ENCODE measurements around the gene LDAF1.

LDAF1 gene

DNA sequence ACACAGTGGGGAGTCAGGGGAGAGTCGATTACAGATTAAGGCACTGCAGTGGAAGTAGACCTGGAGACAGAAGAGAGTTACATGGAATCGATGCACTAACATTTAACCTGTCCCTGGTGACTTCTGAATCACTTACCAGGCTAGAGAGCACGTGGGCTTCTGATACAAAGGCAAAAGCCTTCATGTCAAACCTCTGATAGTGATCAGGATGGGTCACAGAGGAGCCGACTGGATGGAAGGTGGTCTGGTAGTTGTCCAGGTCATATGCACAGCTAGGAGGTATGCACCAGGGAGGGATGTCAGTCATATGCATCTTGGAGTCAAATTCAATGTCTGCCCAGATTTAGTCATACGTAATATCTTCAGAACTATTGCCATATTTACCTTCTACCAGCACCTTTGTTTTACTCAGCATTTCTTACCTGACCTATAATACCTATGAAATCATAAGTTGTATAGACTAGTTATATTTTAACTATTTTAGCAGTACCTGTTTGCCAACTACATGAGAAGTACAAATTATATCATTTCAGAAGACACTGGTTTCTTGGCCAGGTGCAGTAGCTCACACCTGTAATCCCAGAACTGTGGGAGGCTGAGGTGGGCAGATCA, 41.2 kb downstream of the LDAF1 start:
- Mint-ChIP-seq H3K36me3 (no peaks in the 10 kb centered on the region), H3K4me3 (no peak overlapping the region), H3K27me3 (peaks cover 33% of the 10 kb centered on the region), H3K4me1 (peaks cover 18% of the 10 kb centered on the region), H3K9me3 (no peaks in the 10 kb centered on the region), H3K27ac (no peak overlapping the region)
- ATAC-seq, result no peak

DNA sequence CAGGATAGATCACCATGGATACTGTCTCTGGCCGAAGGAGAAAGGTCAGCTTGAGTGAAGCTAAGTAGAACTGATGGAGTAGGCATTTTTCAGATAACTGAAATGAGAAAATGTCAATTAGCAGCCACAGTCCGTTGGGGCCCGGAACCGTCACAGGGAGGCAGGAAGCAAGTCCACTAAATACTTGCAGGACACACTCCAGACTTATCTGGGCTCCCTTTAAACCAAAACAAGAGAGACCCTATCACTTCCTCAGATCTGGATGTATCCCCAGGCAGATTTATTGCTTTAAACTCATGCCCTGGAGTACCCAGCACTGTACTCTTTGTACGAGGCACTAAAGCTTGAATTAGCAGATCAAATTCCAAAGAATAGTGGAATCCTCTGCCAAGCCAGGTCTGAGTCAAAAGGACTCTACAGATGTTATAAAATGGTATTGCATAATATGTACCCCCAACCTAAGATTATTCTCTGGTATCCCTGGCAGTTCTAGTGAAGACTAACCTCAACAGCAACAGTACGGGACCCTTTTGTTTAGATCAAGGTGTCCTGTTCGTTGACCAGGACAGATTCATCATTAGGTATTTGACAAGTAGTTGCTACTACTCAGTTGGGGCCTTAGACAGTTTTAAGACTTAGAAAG, 44.8 kb downstream of the LDAF1 start:
- no peak for ATAC-seq
- Mint-ChIP-seq H3K9me3 (no peaks in the 10 kb centered on the region), H3K4me3 (no peak overlapping the region), H3K36me3 (no peaks in the 10 kb centered on the region), H3K27ac (no peak overlapping the region), H3K27me3 (peaks cover 33% of the 10 kb centered on the region), H3K4me1 (no peaks in the 10 kb centered on the region)

DNA sequence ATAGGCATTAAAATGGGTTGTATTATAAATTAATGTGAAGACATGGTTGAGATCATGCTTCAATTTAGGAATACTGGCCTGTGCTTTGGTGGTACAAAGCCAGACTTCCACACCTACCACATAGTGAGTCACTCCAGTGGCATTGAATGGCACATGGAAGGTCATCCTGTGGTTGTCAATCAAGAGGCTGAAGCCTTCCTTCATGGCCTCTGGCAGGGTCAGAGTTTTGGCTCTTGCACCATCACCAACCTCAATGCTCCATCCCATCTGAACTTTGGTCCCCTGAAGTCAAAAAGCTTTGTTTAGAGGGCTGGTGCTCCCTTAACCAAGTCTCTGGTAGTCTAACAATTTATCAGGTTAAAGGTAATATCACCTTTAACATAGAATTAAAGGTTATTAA, 46.8 kb downstream of the LDAF1 start:
- Mint-ChIP-seq H3K4me1 (no peaks in the 10 kb centered on the region), H3K36me3 (no peaks in the 10 kb centered on the region), H3K27me3 (peaks cover 13% of the 10 kb centered on the region), H3K27ac (no peak overlapping the region), H3K9me3 (no peaks in the 10 kb centered on the region), H3K4me3 (no peak overlapping the region)
- no peak for ATAC-seq

DNA sequence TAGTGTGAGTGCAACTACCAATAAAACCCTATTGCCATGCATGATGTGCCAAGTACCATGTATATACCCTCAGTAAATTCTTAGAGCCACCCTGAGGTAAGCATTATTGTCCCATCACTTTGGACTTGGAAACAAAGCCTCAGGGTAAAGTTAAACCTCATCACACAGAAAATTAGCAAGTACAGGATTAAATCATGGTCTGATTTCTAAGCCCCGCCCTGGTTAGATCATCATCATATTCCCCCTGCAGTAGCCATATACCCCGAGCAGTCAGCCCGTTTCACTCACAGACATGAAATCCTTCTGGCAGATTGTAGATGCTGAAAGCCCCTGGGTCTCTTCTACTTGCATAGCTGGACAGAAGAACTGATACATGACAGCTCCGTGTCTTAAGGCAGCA, 48.1 kb downstream of the LDAF1 start:
- no peaks in the 10 kb centered on the region for H3K4me1 Mint-ChIP-seq
- no peaks in the 10 kb centered on the region for H3K36me3 Mint-ChIP-seq
- H3K9me3 Mint-ChIP-seq, result no peaks in the 10 kb centered on the region
- H3K27ac Mint-ChIP-seq, result no peak overlapping the region
- peaks cover 8% of the 10 kb centered on the region for H3K27me3 Mint-ChIP-seq
- H3K4me3 Mint-ChIP-seq, result no peak overlapping the region
- no peak for ATAC-seq

DNA sequence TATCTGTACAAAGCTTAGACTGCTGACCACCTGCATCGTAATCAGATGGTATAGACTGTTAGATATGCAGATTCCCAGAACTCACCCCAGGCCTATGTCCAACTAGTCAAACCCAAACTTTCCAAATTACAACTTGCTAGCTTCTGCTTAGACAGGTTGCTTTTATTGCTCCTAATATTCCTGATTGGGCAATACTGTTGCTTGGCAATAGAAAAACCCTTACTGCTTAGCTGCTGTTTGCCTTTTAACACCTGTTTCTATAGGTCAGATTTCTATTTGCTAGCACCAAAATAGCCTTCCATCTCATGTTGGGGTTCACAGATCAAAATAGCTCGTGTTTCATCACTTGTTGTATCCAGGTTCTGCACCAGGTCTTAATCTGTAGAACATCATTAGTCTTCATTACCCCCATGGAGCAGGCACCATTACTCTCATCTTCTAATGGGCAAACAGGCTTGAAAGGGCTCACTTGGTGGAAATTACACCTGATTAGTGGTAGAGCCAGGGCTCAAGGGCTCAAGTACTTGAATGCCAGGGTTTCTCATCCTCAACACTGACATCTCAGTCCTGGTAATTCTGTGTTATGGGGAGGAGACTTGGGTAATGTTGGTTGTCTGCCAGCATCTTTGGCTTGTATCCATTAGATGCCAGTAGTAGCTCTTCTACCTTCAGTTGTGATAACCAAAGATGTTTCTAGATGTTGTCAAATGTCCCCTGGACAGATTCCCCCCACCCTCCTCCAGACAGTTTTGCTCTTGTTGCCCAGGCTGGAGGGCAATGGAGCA, 50.2 kb downstream of the LDAF1 start:
- no peak for ATAC-seq
- H3K4me1 Mint-ChIP-seq, result no peaks in the 10 kb centered on the region
- H3K36me3 Mint-ChIP-seq, result no peaks in the 10 kb centered on the region
- no peak overlapping the region for H3K4me3 Mint-ChIP-seq
- no peaks in the 10 kb centered on the region for H3K9me3 Mint-ChIP-seq
- no peak overlapping the region for H3K27ac Mint-ChIP-seq
- H3K27me3 Mint-ChIP-seq, result peaks cover 22% of the 10 kb centered on the region

DNA sequence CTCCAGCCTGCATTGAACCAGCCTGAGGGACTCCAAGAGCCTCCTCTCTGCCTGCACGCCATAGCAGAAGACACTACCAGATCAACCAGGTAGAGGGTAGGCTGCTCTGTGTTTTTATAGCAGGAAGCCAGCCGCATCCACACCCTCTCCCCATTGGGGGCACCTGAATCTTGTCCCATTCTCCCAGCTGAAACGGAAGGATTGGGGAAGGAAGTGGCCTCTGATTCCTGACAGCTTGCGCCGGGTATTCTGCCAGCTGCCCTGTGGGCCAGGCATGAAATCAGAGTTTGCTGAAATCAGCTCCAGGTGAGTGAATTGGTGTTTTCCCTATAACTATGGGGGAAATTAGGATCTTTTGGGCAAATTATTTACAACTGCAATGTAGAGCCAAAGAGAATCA, 53.0 kb downstream of the LDAF1 start, which contains the start of gene ZP2:
TSS of gene ZP2 (minus strand) at position 89 of the 400 bp plus-strand sequence. CDS start at position 62, 27 bp downstream.
- no peak for ATAC-seq
- no peaks in the 10 kb centered on the region for H3K36me3 Mint-ChIP-seq
- H3K4me3 Mint-ChIP-seq, result no peak within 1 kb of the TSS

DNA sequence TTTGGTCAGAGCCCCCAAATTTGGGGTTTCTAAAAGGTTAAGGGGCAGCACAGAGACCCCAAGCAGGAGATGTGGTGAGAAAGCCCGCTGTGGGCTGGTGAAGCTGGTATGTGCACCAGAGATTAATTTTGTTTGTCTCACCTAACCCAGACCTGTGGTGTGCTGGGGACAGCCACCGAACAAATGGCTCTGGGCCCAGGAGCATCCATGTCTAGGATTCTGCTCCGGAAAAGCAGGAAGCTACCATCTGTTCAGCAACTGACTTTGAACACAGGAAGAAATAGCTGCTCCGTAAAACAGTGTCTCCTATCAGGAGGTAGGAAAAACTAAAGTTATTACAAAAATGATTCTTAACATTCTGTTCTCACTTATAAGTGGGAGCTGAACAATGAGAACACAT, 55.6 kb downstream of the LDAF1 start:
- ATAC-seq, result no peak
- H3K27ac Mint-ChIP-seq, result no peak overlapping the region
- H3K9me3 Mint-ChIP-seq, result no peaks in the 10 kb centered on the region
- no peaks in the 10 kb centered on the region for H3K4me1 Mint-ChIP-seq
- no peaks in the 10 kb centered on the region for H3K36me3 Mint-ChIP-seq
- peaks cover 34% of the 10 kb centered on the region for H3K27me3 Mint-ChIP-seq
- no peak overlapping the region for H3K4me3 Mint-ChIP-seq

More for the DNA sequence above, 53.0 kb downstream of the LDAF1 start, which contains the start of gene ZP2:
- no peaks in the 10 kb centered on the region for H3K9me3 Mint-ChIP-seq
- H3K4me1 Mint-ChIP-seq, result no peaks in the 10 kb centered on the region
- H3K27me3 Mint-ChIP-seq, result peaks cover 30% of the 10 kb centered on the region
- no peak within 1 kb of the TSS for H3K27ac Mint-ChIP-seq

DNA sequence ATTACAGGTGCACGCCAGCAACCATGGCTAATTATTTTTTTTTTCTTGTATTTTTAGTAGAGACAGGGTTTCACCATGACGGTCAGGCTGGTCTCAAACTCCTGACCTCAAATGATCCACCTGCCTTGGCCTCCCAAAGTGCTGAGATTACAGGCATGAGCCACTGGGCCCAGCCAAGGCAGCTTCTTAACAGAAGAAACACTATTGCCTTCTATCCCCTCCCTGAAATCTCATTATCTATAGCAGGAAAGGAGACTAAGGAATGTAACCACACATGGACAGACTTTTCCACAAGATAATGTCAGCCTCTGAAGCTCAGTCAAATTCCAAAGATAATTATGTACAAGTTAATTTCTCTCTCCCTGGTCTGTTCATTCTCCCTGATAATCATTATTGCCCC, 58.6 kb downstream of the LDAF1 start:
- Mint-ChIP-seq H3K27me3 (peaks cover 40% of the 10 kb centered on the region), H3K4me3 (no peak overlapping the region), H3K36me3 (no peaks in the 10 kb centered on the region), H3K27ac (no peak overlapping the region), H3K9me3 (no peaks in the 10 kb centered on the region), H3K4me1 (no peaks in the 10 kb centered on the region)
- ATAC-seq, result no peak

DNA sequence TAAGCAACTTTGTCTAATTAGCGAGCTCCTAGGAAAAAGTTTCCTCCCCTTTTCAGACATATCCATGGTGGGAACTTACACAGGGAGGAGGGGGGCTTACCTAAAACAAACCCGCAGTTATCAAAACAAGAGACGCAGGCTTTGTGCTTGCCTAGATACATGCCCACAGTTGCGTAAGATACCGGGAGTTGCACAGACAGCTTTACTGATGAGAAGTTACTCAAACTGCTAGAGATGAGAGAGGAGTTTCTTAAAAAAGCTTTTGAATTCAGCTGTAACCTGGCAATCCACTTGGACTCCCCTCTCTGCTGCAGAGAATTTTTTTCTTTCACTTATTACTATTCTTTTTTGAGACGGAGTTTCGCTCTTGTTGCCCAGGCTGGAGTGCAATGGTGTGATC, 59.7 kb downstream of the LDAF1 start:
- Mint-ChIP-seq H3K4me1 (no peaks in the 10 kb centered on the region), H3K4me3 (no peak overlapping the region), H3K27ac (no peak overlapping the region), H3K36me3 (no peaks in the 10 kb centered on the region), H3K9me3 (no peaks in the 10 kb centered on the region), H3K27me3 (peaks cover 45% of the 10 kb centered on the region)
- ATAC-seq, result no peak

DNA sequence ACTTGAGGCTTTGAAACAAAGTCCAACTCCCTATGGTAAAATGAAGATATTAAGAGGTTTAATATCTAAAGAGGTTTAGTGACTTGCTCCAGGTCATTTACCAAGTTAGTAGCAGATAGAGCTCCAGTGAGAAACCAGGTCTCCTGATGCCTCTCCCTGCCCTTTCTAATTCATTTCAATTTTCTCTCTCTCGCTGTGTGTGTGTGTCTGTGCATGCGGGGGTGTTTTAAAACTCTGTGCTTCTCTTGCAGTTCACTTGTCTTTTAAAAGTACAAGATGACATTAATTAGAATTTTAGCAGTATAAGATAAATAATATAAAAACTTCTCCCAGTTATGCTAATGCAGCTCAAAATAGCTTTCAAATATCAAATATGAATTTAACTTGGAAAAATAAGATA, 61.1 kb downstream of the LDAF1 start:
- Mint-ChIP-seq H3K9me3 (no peaks in the 10 kb centered on the region), H3K4me3 (no peak overlapping the region), H3K36me3 (no peaks in the 10 kb centered on the region), H3K27me3 (peaks cover 47% of the 10 kb centered on the region), H3K4me1 (peaks cover 2% of the 10 kb centered on the region), H3K27ac (no peak overlapping the region)
- ATAC-seq, result no peak

DNA sequence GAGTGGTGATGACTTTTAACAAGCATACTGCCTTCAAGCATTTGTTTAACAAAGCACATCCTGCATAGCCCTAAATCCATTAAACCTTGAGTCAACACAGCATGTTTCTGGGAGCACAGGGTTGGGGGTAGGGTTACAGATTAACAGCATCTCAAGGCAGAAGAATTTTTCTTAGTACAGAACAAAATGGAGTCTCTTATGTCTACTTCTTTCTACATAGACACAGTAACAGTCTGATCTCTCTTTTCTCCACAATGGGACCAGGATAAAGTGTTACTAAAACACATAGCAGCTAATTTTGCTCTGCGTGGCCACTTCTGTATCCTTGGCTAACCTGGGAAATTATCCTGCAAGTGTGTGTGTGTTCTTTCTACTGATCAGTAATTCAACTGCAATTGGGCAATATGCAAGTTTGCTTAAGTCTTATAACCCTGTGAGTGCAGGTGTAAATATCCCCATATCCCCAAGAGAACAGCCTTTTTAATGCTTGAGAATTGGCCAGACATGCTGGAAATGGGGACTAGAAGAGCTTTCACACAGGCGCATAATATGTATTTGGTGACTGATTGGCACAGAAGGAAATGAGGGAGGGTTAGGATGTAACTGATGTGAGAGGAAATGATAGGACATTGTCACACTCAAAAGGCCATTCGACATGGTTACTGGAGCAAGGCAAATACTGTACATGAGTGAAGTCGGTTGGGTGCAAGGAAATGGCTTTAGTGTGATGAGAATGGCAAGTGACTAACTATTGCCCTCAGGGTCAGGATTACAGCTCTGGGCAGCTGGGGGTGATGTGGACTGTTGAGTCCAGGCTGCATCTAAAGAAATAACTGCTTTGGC, 64.2 kb downstream of the LDAF1 start:
- Mint-ChIP-seq H3K36me3 (no peaks in the 10 kb centered on the region), H3K27ac (no peak overlapping the region), H3K9me3 (no peaks in the 10 kb centered on the region), H3K4me1 (peaks cover 6% of the 10 kb centered on the region), H3K27me3 (peaks cover 48% of the 10 kb centered on the region), H3K4me3 (no peak overlapping the region)
- no peak for ATAC-seq

DNA sequence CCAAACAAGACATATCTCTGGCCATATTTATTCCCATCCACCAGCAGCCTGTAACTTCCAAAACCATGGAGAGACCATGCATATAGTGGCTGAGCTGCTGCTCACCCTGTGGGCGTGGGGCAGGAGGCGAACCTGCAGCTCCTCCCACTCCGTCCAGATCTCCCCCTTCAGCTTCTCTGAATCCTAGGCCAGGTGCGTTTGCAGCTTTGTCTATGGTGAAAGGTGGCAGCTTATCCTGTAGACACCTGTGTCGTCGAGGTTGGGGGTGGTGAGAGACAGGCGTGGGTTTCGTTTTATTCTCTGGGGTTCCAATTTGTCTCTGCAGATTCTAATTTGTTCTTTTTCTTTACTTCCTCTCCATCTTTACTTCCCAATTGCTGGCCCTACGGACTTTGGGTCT, 65.3 kb downstream of the LDAF1 start:
- H3K27me3 Mint-ChIP-seq, result peaks cover 48% of the 10 kb centered on the region
- H3K36me3 Mint-ChIP-seq, result no peaks in the 10 kb centered on the region
- H3K9me3 Mint-ChIP-seq, result no peaks in the 10 kb centered on the region
- H3K4me3 Mint-ChIP-seq, result no peak overlapping the region
- peaks cover 6% of the 10 kb centered on the region for H3K4me1 Mint-ChIP-seq
- H3K27ac Mint-ChIP-seq, result no peak overlapping the region
- no peak for ATAC-seq

DNA sequence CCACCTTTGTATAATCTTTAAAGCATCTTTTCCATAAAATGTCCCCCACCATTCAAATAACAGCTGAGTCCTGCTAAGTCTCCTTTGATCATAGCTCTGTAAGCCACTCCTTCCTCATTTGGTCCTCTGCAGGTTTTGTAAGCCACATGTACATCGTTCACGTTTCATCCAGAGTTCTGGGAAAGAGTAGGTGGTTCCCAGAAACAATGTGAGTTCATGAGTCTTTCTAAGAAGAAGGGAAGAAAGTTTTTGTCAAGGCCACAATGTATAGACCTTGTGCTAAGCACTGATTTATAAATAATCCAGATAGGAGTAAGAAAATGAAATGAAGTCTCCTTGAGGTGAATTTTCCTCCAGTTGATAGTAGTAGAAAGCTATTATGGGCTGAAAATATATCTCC, 66.3 kb downstream of the LDAF1 start:
- H3K27me3 Mint-ChIP-seq, result peaks cover 49% of the 10 kb centered on the region
- no peak overlapping the region for H3K27ac Mint-ChIP-seq
- H3K4me1 Mint-ChIP-seq, result peaks cover 6% of the 10 kb centered on the region
- H3K36me3 Mint-ChIP-seq, result no peaks in the 10 kb centered on the region
- no peak overlapping the region for H3K4me3 Mint-ChIP-seq
- no peaks in the 10 kb centered on the region for H3K9me3 Mint-ChIP-seq
- no peak for ATAC-seq

DNA sequence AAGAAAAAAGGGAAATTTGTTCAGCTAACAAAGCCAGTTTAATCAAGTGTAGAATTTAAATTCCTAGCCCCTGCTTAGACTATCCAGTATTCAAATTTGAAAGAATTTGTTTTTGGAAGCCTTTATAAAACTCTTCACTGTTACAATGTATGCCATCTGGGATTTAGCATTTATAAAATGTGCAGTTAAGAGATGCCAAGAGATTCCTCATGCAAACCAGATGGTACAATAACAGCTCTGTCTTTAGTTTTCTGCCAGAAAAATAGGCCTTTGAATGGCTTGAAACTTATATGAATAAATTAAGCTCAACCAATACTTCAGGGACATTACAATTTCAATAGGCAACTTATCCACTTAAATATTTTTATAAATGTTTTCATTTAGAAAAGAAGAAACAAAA, 68.3 kb downstream of the LDAF1 start:
- peaks cover 48% of the 10 kb centered on the region for H3K27me3 Mint-ChIP-seq
- H3K9me3 Mint-ChIP-seq, result no peaks in the 10 kb centered on the region
- no peaks in the 10 kb centered on the region for H3K36me3 Mint-ChIP-seq
- no peak overlapping the region for H3K27ac Mint-ChIP-seq
- no peak for ATAC-seq
- no peak overlapping the region for H3K4me3 Mint-ChIP-seq
- peaks cover 6% of the 10 kb centered on the region for H3K4me1 Mint-ChIP-seq

DNA sequence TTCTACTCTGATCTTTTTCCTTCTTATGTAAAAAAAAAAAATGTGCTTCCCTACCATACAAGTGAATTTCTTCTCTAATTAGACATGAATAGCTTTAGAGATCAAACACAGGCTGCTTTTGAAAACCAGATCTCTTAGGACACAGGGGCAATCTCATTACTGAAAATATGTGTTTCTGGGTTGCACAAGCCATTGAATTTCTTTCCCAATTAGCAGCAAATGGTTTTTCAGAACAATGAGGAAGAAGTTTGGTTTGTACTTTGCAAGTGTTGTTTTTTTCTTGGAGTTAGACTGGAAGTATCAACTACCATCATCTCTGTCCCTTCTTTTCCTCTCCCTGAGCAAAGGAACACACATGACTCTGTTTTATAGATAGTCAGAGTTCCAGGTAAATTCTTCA, 69.4 kb downstream of the LDAF1 start:
- Mint-ChIP-seq H3K4me1 (peaks cover 6% of the 10 kb centered on the region), H3K36me3 (no peaks in the 10 kb centered on the region), H3K27ac (no peak overlapping the region), H3K4me3 (no peak overlapping the region), H3K9me3 (no peaks in the 10 kb centered on the region), H3K27me3 (peaks cover 44% of the 10 kb centered on the region)
- ATAC-seq, result no peak
